Osteocyte (in vitro differentiated cells): ENCODE measurements around the gene SAMD10. TPM values are rescaled to one million over a fixed set of nuclear protein-coding genes. Genes with fewer than 3 reads are reported as not detected.

Experiments
- DNase-seq: peaks from one replicate; pipeline ENCODE4 v3.0.0; 2021; ENCODE audit warnings: mixed read lengths; ENCODE audit not compliant: unreplicated experiment; ENCODE audit errors: extremely low spot score
- H3K27ac Mint-ChIP-seq: one replicate; pipeline ENCODE4 v1.8.0; 2021; ENCODE audit warnings: mild to moderate bottlenecking, mixed read lengths; ENCODE audit not compliant: unreplicated experiment
- H3K27me3 Mint-ChIP-seq: one replicate; pipeline ENCODE4 v1.8.0; 2021; ENCODE audit warnings: mixed read lengths; ENCODE audit not compliant: unreplicated experiment
- H3K36me3 Mint-ChIP-seq: one replicate; pipeline ENCODE4 v1.8.0; 2021; ENCODE audit warnings: mixed read lengths; ENCODE audit not compliant: unreplicated experiment
- H3K4me1 Mint-ChIP-seq: one replicate; pipeline ENCODE4 v1.8.0; 2021; ENCODE audit warnings: mixed read lengths; ENCODE audit not compliant: unreplicated experiment
- H3K4me3 Mint-ChIP-seq: one replicate; pipeline ENCODE4 v1.8.0; 2021; ENCODE audit warnings: mild to moderate bottlenecking, moderate library complexity, mixed read lengths; ENCODE audit not compliant: unreplicated experiment
- H3K9me3 Mint-ChIP-seq: one replicate; pipeline ENCODE4 v1.8.0; 2021; ENCODE audit warnings: mixed read lengths; ENCODE audit not compliant: unreplicated experiment
- CTCF ChIP-seq: fragments of 200-600 bp; sonication (generic); IDR thresholded peaks from 2 replicates; pipeline ENCODE4 v1.5.0; 2021; ENCODE audit warnings: antibody characterized with exemption, mild to moderate bottlenecking, moderate library complexity
- total RNA-seq: library from RNA; stranded (reverse); gene quantifications from 2 replicates; pipeline ENCODE4 v1.2.1, GENCODE V29; 2021

SAMD10 gene
- total RNA-seq, 1 donor from 2014 or later: 3.7 TPM

- TF ChIP-seq CTCF: no peak
- Mint-ChIP-seq H3K4me1 (peaks cover 14% of the 10 kb centered on the region), H3K27me3 (no peaks in the 10 kb centered on the region), H3K4me3 (no peak overlapping the region), H3K36me3 (no peaks in the 10 kb centered on the region), H3K27ac (no peak overlapping the region), H3K9me3 (no peaks in the 10 kb centered on the region)
- no peak for DNase-seq
These were observed 36.3 kb downstream of the SAMD10 start for GRCh38 chr20:63942969-63943807.

GRCh38 chr20:63942250-63942951 lies 37.0 kb downstream of the SAMD10 start:
- no peak overlapping the region for H3K27ac Mint-ChIP-seq

GRCh38 chr20:63941282-63942081 lies 38.0 kb downstream of the SAMD10 start:
- Mint-ChIP-seq H3K9me3 (no peaks in the 10 kb centered on the region), H3K4me3 (no peak overlapping the region), H3K4me1 (peaks cover 2% of the 10 kb centered on the region), H3K27me3 (no peaks in the 10 kb centered on the region), H3K27ac (no peak overlapping the region), H3K36me3 (peaks cover 3% of the 10 kb centered on the region)
- TF ChIP-seq CTCF: no peak
- DNase-seq: no peak

More at GRCh38 chr20:63942250-63942951, 37.0 kb downstream of the SAMD10 start:
- Mint-ChIP-seq H3K4me1 (peaks cover 7% of the 10 kb centered on the region), H3K4me3 (no peak overlapping the region), H3K9me3 (no peaks in the 10 kb centered on the region), H3K27me3 (no peaks in the 10 kb centered on the region), H3K36me3 (peaks cover 3% of the 10 kb centered on the region)
- TF ChIP-seq CTCF: no peak
- DNase-seq: no peak

- Mint-ChIP-seq H3K4me1 (peaks cover 2% of the 10 kb centered on the region), H3K9me3 (no peaks in the 10 kb centered on the region), H3K36me3 (peaks cover 8% of the 10 kb centered on the region), H3K27ac (no peak overlapping the region), H3K27me3 (no peaks in the 10 kb centered on the region), H3K4me3 (no peak overlapping the region)
- no peak for DNase-seq
- no peak for TF ChIP-seq CTCF
These were observed 38.8 kb downstream of the SAMD10 start for GRCh38 chr20:63940472-63941266.
